ENCODE data around the gene ZNFX1.

DNA sequence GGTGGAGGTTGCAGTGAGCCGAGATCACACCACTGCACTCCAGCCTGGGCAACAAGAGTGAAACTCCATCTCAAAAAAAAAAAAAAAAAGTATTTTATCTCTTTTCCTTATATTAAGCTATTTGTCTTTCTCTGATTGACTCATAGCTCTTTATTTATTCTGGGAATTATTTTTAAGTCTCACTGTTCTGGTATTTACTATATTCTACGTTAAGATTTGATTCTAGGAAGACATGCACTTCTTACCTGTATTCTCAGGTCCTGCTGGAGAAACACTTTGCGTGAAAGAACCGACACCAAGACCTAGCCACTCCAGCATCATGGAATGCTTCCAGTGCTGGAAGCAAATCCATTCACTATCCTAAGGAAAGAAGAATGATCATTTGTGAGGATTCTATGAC, 17.6 kb downstream of the ZNFX1 start:
- TF ChIP-seq, protein P1, sequence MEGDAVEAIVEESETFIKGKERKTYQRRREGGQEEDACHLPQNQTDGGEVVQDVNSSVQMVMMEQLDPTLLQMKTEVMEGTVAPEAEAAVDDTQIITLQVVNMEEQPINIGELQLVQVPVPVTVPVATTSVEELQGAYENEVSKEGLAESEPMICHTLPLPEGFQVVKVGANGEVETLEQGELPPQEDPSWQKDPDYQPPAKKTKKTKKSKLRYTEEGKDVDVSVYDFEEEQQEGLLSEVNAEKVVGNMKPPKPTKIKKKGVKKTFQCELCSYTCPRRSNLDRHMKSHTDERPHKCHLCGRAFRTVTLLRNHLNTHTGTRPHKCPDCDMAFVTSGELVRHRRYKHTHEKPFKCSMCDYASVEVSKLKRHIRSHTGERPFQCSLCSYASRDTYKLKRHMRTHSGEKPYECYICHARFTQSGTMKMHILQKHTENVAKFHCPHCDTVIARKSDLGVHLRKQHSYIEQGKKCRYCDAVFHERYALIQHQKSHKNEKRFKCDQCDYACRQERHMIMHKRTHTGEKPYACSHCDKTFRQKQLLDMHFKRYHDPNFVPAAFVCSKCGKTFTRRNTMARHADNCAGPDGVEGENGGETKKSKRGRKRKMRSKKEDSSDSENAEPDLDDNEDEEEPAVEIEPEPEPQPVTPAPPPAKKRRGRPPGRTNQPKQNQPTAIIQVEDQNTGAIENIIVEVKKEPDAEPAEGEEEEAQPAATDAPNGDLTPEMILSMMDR (IDR thresholded peaks at IDR 0.05; ENCODE audit: low read length), result no peak
- TF ChIP-seq EZH2 (optimal IDR thresholded peaks at IDR 0.05; ENCODE audit: low read depth, low read length) (no peak), EZH2phosphoT487 (IDR thresholded peaks at IDR 0.05; ENCODE audit: low read length) (no peak)
